Naive B cell (primary cell): ENCODE data around the gene DCP1A. TPM values are rescaled to one million over a fixed set of nuclear protein-coding genes. Genes with fewer than 3 reads are reported as not detected.
A peak's percentile ranks its signal among the peaks of the same experiment; 100 is the strongest.
"Not testable (repeated sequence)": the region's sequence is repeated elsewhere in the genome, so short reads cannot be mapped to it uniquely, and the experiment has no call there.

Source experiments
- ATAC-seq, 2 donors: fragments of 150-1000 bp; cut with Tn5 transposase; 2 replicates each; pipeline ENCODE4 v1.10.0; 2021; ENCODE audit warnings: low read depth in 2 of 2, mild to moderate bottlenecking in 2 of 2, moderate library complexity in 2 of 2
- DNase-seq: peaks from one replicate; pipeline ENCODE4 v3.0.0; 2022
- H3K27ac Mint-ChIP-seq, 6 donors: one replicate each; pipeline ENCODE4 v1.8.0; 2020 to 2022; ENCODE audit warnings: mild to moderate bottlenecking in 6 of 6, mixed read lengths in 6 of 6, moderate library complexity in 5 of 6, inconsistent platforms in 2 of 6
- H3K27me3 Mint-ChIP-seq, 3 donors: one replicate each; pipeline ENCODE4 v1.8.0; 2021 to 2022; ENCODE audit warnings: mixed read lengths in 3 of 3, mild to moderate bottlenecking in 1 of 3
- H3K36me3 Mint-ChIP-seq, 2 donors: one replicate each; pipeline ENCODE4 v1.8.0; 2020 to 2022; ENCODE audit warnings: mixed read lengths in 2 of 2, inconsistent platforms in 1 of 2, mild to moderate bottlenecking in 1 of 2
- H3K4me1 Mint-ChIP-seq, 3 donors: one replicate each; pipeline ENCODE4 v1.8.0; 2020 to 2022; ENCODE audit warnings: mixed read lengths in 3 of 3, inconsistent platforms in 1 of 3, mild to moderate bottlenecking in 1 of 3, moderate library complexity in 1 of 3
- H3K4me3 Mint-ChIP-seq, 8 donors: one replicate each; pipeline ENCODE4 v1.8.0; 2020 to 2022; ENCODE audit warnings: mild to moderate bottlenecking in 8 of 8, mixed read lengths in 8 of 8, moderate library complexity in 8 of 8, inconsistent platforms in 2 of 8
- H3K9me3 Mint-ChIP-seq, 7 donors: one replicate each; pipeline ENCODE4 v1.8.0; 2020 to 2022; ENCODE audit warnings: mixed read lengths in 7 of 7, mild to moderate bottlenecking in 5 of 7, inconsistent platforms in 2 of 7, moderate library complexity in 1 of 7
- polyA plus RNA-seq, 6 donors: library from polyadenylated mRNA; unstranded; fragments of 300-500 nt; fragmentation: Illumina TruSeq; gene quantifications; one replicate each; pipeline ENCODE4 v1.2.3, GENCODE V29; 2021; ENCODE audit warnings: low read depth in 6 of 6

DCP1A gene
- polyA plus RNA-seq, 6 donors from 2014 or later, result 55.7 to 95.6 (median 80.8) TPM

- DNase-seq (no peak), ATAC-seq (no peak)
- Mint-ChIP-seq H3K36me3 (peaks cover 24 to 33% of the 10 kb centered on the region in 2 donors), H3K9me3 (no peaks in the 10 kb centered on the region), H3K4me3 (no peak overlapping the region), H3K27ac (peak overlapping the region in 1 of 6 donors; percentile 28), H3K4me1 (peaks cover 0 to 4% (median 0%) of the 10 kb centered on the region in 3 donors), H3K27me3 (no peaks in the 10 kb centered on the region)
These were observed 34.5 kb downstream of the DCP1A start for GRCh38 chr3:53312832-53313231.

GRCh38 chr3:53311882-53312281 lies 35.5 kb downstream of the DCP1A start:
- Mint-ChIP-seq H3K4me3 (no peak overlapping the region), H3K27ac (peak overlapping the region in 2 of 6 donors; percentile 7 to 70), H3K4me1 (peaks cover 0 to 4% (median 0%) of the 10 kb centered on the region in 3 donors), H3K9me3 (no peaks in the 10 kb centered on the region), H3K36me3 (peaks cover 22 to 32% of the 10 kb centered on the region in 2 donors), H3K27me3 (no peaks in the 10 kb centered on the region)
- ATAC-seq, result no peak
- no peak for DNase-seq

- H3K4me1 Mint-ChIP-seq, result no peaks in the 10 kb centered on the region
- no peaks in the 10 kb centered on the region for H3K9me3 Mint-ChIP-seq
- DNase-seq (no peak), ATAC-seq (no peak)
- H3K27me3 Mint-ChIP-seq, result no peaks in the 10 kb centered on the region
- H3K36me3 Mint-ChIP-seq, result peaks cover 8 to 19% of the 10 kb centered on the region in 2 donors
- peak overlapping the region in 1 of 6 donors; percentile 88 for H3K27ac Mint-ChIP-seq
- no peak overlapping the region for H3K4me3 Mint-ChIP-seq
These were observed 43.4 kb downstream of the DCP1A start for GRCh38 chr3:53303957-53304356.

- H3K36me3 Mint-ChIP-seq, result peaks cover 8 to 19% of the 10 kb centered on the region in 2 donors
- ATAC-seq (no peak), DNase-seq (no peak)
- H3K4me3 Mint-ChIP-seq, result no peak overlapping the region
- H3K27ac Mint-ChIP-seq, result peak overlapping the region in 2 of 6 donors; percentile 62 to 88
- H3K9me3 Mint-ChIP-seq, result no peaks in the 10 kb centered on the region
- H3K4me1 Mint-ChIP-seq, result no peaks in the 10 kb centered on the region
- no peaks in the 10 kb centered on the region for H3K27me3 Mint-ChIP-seq
These were observed 43.8 kb downstream of the DCP1A start for GRCh38 chr3:53303549-53303948.

GRCh38 chr3:53300826-53301225 lies 46.5 kb downstream of the DCP1A start:
- Mint-ChIP-seq H3K27me3 (no peaks in the 10 kb centered on the region), H3K36me3 (peaks cover 8 to 19% of the 10 kb centered on the region in 2 donors), H3K27ac (peak overlapping the region in 2 of 6 donors; percentile 40 to 49), H3K4me1 (no peaks in the 10 kb centered on the region), H3K9me3 (no peaks in the 10 kb centered on the region), H3K4me3 (no peak overlapping the region)
- ATAC-seq (no peak), DNase-seq (no peak)

GRCh38 chr3:53299611-53300023 lies 47.7 kb downstream of the DCP1A start:
- peak overlapping the region in 2 of 6 donors; percentile 2 to 82 for H3K27ac Mint-ChIP-seq

GRCh38 chr3:53295410-53295809 lies 51.9 kb downstream of the DCP1A start:
- H3K4me3 Mint-ChIP-seq, result no peak overlapping the region
- H3K9me3 Mint-ChIP-seq, result no peaks in the 10 kb centered on the region
- no peak for ATAC-seq
- H3K4me1 Mint-ChIP-seq, result peaks cover 0 to 4% (median 0%) of the 10 kb centered on the region in 3 donors
- DNase-seq, result no peak
- H3K36me3 Mint-ChIP-seq, result peaks cover 11 to 18% of the 10 kb centered on the region in 2 donors
- H3K27ac Mint-ChIP-seq, result peak overlapping the region in 1 of 6 donors; percentile 47
- no peaks in the 10 kb centered on the region for H3K27me3 Mint-ChIP-seq

More at GRCh38 chr3:53299611-53300023, 47.7 kb downstream of the DCP1A start:
- not testable (repeated sequence) for H3K4me3 Mint-ChIP-seq, H3K27me3 Mint-ChIP-seq, H3K9me3 Mint-ChIP-seq, H3K4me1 Mint-ChIP-seq
- DNase-seq, result peak; percentile 26
- peak; percentile 62 to 63 for ATAC-seq
- peaks cover 13 to 19% of the 10 kb centered on the region in 2 donors for H3K36me3 Mint-ChIP-seq

- H3K27ac Mint-ChIP-seq, result peak overlapping the region in 2 of 6 donors; percentile 26 to 73
- H3K9me3 Mint-ChIP-seq, result no peaks in the 10 kb centered on the region
- H3K36me3 Mint-ChIP-seq, result peaks cover 15 to 18% of the 10 kb centered on the region in 2 donors
- peaks cover 0 to 4% (median 0%) of the 10 kb centered on the region in 3 donors for H3K4me1 Mint-ChIP-seq
- DNase-seq (no peak), ATAC-seq (no peak)
- no peaks in the 10 kb centered on the region for H3K27me3 Mint-ChIP-seq
- H3K4me3 Mint-ChIP-seq, result no peak overlapping the region
These were observed 53.5 kb downstream of the DCP1A start for GRCh38 chr3:53293867-53294266.

GRCh38 chr3:53288214-53288613 lies 59.1 kb downstream of the DCP1A start:
- H3K36me3 Mint-ChIP-seq, result peaks cover 14 to 38% of the 10 kb centered on the region in 2 donors
- H3K4me3 Mint-ChIP-seq, result no peak overlapping the region
- H3K27me3 Mint-ChIP-seq, result no peaks in the 10 kb centered on the region

GRCh38 chr3:53287131-53287629 lies 60.2 kb downstream of the DCP1A start:
- H3K9me3 Mint-ChIP-seq, result no peaks in the 10 kb centered on the region
- H3K27ac Mint-ChIP-seq, result peak overlapping the region in 2 of 6 donors; percentile 12 to 42
- H3K36me3 Mint-ChIP-seq, result peaks cover 14 to 38% of the 10 kb centered on the region in 2 donors

More at GRCh38 chr3:53288214-53288613, 59.1 kb downstream of the DCP1A start:
- Mint-ChIP-seq H3K27ac (peak overlapping the region in 1 of 6 donors; percentile 78), H3K4me1 (no peaks in the 10 kb centered on the region), H3K9me3 (no peaks in the 10 kb centered on the region)
- DNase-seq (no peak), ATAC-seq (no peak)

GRCh38 chr3:53286727-53287126 lies 60.6 kb downstream of the DCP1A start:
- H3K9me3 Mint-ChIP-seq, result no peaks in the 10 kb centered on the region
- H3K27ac Mint-ChIP-seq, result no peak overlapping the region
- DNase-seq, result no peak
- peaks cover 14 to 36% of the 10 kb centered on the region in 2 donors for H3K36me3 Mint-ChIP-seq
- ATAC-seq, result no peak
- H3K4me3 Mint-ChIP-seq, result no peak overlapping the region
- no peaks in the 10 kb centered on the region for H3K4me1 Mint-ChIP-seq
- no peaks in the 10 kb centered on the region for H3K27me3 Mint-ChIP-seq

More at GRCh38 chr3:53287131-53287629, 60.2 kb downstream of the DCP1A start:
- Mint-ChIP-seq H3K27me3 (no peaks in the 10 kb centered on the region), H3K4me1 (no peaks in the 10 kb centered on the region), H3K4me3 (no peak overlapping the region)
- no peak for DNase-seq
- no peak for ATAC-seq

GRCh38 chr3:53282581-53282980 lies 64.8 kb downstream of the DCP1A start:
- H3K36me3 Mint-ChIP-seq, result peaks cover 7 to 19% of the 10 kb centered on the region in 2 donors
- H3K27ac Mint-ChIP-seq, result peak overlapping the region in 1 of 6 donors; percentile 5
- ATAC-seq, result no peak

GRCh38 chr3:53278667-53279066 lies 68.7 kb downstream of the DCP1A start:
- no peak for ATAC-seq
- Mint-ChIP-seq H3K9me3 (no peaks in the 10 kb centered on the region), H3K4me1 (no peaks in the 10 kb centered on the region), H3K27me3 (no peaks in the 10 kb centered on the region), H3K36me3 (peaks cover 0 to 5% of the 10 kb centered on the region in 2 donors), H3K27ac (no peak overlapping the region), H3K4me3 (no peak overlapping the region)
- no peak for DNase-seq

More at GRCh38 chr3:53282581-53282980, 64.8 kb downstream of the DCP1A start:
- H3K9me3 Mint-ChIP-seq, result no peaks in the 10 kb centered on the region
- no peak overlapping the region for H3K4me3 Mint-ChIP-seq
- no peaks in the 10 kb centered on the region for H3K4me1 Mint-ChIP-seq
- no peak for DNase-seq
- no peaks in the 10 kb centered on the region for H3K27me3 Mint-ChIP-seq

- Mint-ChIP-seq H3K27ac (no peak overlapping the region), H3K4me3 (no peak overlapping the region), H3K36me3 (no peaks in the 10 kb centered on the region), H3K9me3 (peaks cover 0 to 2% (median 0%) of the 10 kb centered on the region in 7 donors), H3K27me3 (no peaks in the 10 kb centered on the region), H3K4me1 (peaks cover 0 to 3% (median 2%) of the 10 kb centered on the region in 3 donors)
- no peak for ATAC-seq
- DNase-seq, result no peak
These were observed 72.3 kb downstream of the DCP1A start for GRCh38 chr3:53274938-53275605.
